Cardiac muscle cell (in vitro differentiated cells and primary cell): ENCODE data around the gene DSCAML1. TPM values are rescaled to one million over a fixed set of nuclear protein-coding genes. Genes with fewer than 3 reads are reported as not detected.

Experiments
- DNase-seq, 2 donors: peaks; one replicate each; pipeline versions ENCODE4 v3.0.0 to v3.0.0-alpha.2; 2010 to 2017; ENCODE audit warnings: low read depth in 1 of 2, low spot score in 1 of 2
- H3K27ac ChIP-seq: fragments of 200-600 bp; sonication (generic); 2 replicates; pipeline ENCODE4 v1.5.1; 2016
- H3K27me3 ChIP-seq: fragments of 200-600 bp; sonication (generic); 2 replicates; pipeline ENCODE4 v1.6.0; 2016; ENCODE audit warnings: control low read depth
- H3K36me3 ChIP-seq: fragments of 200-600 bp; sonication (generic); 2 replicates; pipeline ENCODE4 v1.5.1; 2016; ENCODE audit warnings: control low read depth
- H3K4me1 ChIP-seq: fragments of 200-600 bp; sonication (generic); 2 replicates; pipeline ENCODE4 v1.8.1; 2017; ENCODE audit warnings: low read depth, mild to moderate bottlenecking, mixed run types
- H3K4me3 ChIP-seq: fragments of 200-600 bp; sonication (generic); 2 replicates; pipeline ENCODE4 v1.5.1; 2016; ENCODE audit warnings: mild to moderate bottlenecking
- H3K9me3 ChIP-seq: fragments of 200-600 bp; sonication (generic); 2 replicates; pipeline ENCODE4 v1.5.1; 2017; ENCODE audit warnings: low read depth, mild to moderate bottlenecking, control low read depth
- polyA plus RNA-seq: library from polyadenylated mRNA; unstranded; fragments of >200 nt; fragmentation: Nextera tagmentation; extraction: Ambion mirVana; gene quantifications from 2 replicates; pipeline ENCODE4 v1.2.1, GENCODE V29; 2016
- total RNA-seq: library from RNA; depleted of rRNA; stranded (reverse); fragments of >200 nt; gene quantifications from 2 replicates; pipeline ENCODE4 v1.2.3, GENCODE V29; 2016
- TF ChIP-seq, protein P1 (sequence below): IDR thresholded peaks from 2 replicates; pipeline ENCODE4 v1.5.1; 2012; ENCODE audit warnings: low read depth, mild to moderate bottlenecking, low read length

The DSCAML1 gene
- total and polyA plus RNA-seq, 2 experiments from 2014 or later: 1.8 TPM; not detected in 1

DNA sequence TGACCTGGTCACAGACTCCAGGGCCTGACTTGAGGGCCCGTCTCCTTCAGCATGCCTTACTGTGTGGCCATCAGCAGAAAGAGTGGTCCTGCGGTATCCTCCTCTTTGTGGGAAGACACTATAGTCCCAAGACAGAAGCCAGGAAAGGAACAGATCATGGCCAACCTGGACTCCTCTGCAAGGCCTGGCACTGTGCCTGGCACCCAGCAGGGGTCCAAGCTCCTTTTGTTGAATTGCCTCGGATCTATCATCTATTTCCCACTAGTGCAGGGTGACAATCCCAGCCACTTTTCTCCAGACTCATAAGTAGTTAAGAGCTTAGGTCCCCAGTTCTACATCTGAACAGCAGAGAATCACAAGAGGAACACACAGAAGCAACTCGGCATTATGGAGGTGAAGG, 27.0 kb downstream of the DSCAML1 start:
- H3K36me3 ChIP-seq: no peaks in the 10 kb centered on the region
- no peaks in the 10 kb centered on the region for H3K9me3 ChIP-seq
- DNase-seq: no peak
- H3K4me1 ChIP-seq: no peaks in the 10 kb centered on the region
- H3K27ac ChIP-seq: no peak overlapping the region
- H3K27me3 ChIP-seq: peaks cover 4% of the 10 kb centered on the region
- H3K4me3 ChIP-seq: no peak overlapping the region
- TF ChIP-seq, protein P1, sequence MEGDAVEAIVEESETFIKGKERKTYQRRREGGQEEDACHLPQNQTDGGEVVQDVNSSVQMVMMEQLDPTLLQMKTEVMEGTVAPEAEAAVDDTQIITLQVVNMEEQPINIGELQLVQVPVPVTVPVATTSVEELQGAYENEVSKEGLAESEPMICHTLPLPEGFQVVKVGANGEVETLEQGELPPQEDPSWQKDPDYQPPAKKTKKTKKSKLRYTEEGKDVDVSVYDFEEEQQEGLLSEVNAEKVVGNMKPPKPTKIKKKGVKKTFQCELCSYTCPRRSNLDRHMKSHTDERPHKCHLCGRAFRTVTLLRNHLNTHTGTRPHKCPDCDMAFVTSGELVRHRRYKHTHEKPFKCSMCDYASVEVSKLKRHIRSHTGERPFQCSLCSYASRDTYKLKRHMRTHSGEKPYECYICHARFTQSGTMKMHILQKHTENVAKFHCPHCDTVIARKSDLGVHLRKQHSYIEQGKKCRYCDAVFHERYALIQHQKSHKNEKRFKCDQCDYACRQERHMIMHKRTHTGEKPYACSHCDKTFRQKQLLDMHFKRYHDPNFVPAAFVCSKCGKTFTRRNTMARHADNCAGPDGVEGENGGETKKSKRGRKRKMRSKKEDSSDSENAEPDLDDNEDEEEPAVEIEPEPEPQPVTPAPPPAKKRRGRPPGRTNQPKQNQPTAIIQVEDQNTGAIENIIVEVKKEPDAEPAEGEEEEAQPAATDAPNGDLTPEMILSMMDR: no peak

- Histone ChIP-seq H3K4me3 (no peak overlapping the region), H3K36me3 (no peaks in the 10 kb centered on the region), H3K27ac (no peak overlapping the region), H3K9me3 (no peaks in the 10 kb centered on the region), H3K27me3 (peaks cover 4% of the 10 kb centered on the region), H3K4me1 (no peaks in the 10 kb centered on the region)
- no peak for DNase-seq
- TF ChIP-seq, protein P1: no peak
Measured at GRCh38 chr11:117769533-117769932, 27.5 kb downstream of the DSCAML1 start.

DNA sequence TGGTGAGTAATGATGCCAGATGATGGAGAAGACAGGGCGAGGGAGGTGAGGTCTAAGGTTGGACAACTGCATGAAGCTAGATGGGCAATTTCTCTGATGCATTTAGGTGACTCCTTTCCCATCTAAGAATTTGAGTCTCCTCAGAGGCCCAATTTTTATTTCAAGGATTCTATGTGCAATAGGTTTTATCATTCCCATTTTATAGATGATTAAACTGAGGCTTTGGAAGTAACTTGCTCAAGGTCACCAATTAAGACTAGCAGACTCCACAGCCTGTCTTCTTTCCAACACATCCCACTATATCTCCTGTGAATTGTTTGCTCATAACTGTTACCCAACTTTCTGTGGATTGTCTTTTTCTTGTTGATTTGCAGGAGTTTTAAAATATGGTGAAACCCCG, 28.5 kb downstream of the DSCAML1 start:
- no peak for DNase-seq
- H3K9me3 ChIP-seq: no peaks in the 10 kb centered on the region
- TF ChIP-seq, protein P1: no peak
- H3K4me3 ChIP-seq: no peak overlapping the region
- H3K4me1 ChIP-seq: no peaks in the 10 kb centered on the region
- H3K27ac ChIP-seq: no peak overlapping the region
- H3K36me3 ChIP-seq: no peaks in the 10 kb centered on the region
- peaks cover 4% of the 10 kb centered on the region for H3K27me3 ChIP-seq

- Histone ChIP-seq H3K27me3 (peaks cover 4% of the 10 kb centered on the region), H3K36me3 (no peaks in the 10 kb centered on the region), H3K27ac (no peak overlapping the region), H3K4me1 (no peaks in the 10 kb centered on the region), H3K9me3 (no peaks in the 10 kb centered on the region), H3K4me3 (no peak overlapping the region)
- TF ChIP-seq, protein P1: no peak
- DNase-seq: no peak
Measured at GRCh38 chr11:117767071-117767470, 29.9 kb downstream of the DSCAML1 start.

- TF ChIP-seq, protein P1: no peak
Measured at GRCh38 chr11:117766576-117766975, 30.4 kb downstream of the DSCAML1 start.

DNA sequence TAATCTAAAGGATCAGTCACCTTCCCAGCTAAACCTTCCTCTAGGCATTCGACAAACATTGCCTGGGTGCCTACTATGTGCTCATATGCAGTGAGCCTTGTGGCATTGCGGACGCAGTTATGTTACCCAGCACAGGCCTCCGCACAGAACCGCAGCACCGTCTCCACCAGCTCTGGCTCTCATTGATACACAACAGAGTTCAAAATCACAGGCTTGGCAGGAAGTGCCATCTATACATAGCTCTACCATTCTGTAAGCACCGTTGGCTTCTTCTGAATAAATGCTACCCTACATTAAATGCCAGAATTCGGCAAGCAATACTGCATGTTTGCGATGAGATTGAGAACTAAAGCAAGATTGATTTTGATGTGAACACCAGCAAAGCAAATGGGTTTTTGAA, 31.0 kb downstream of the DSCAML1 start:
- no peak for DNase-seq
- Histone ChIP-seq H3K27ac (no peak overlapping the region), H3K4me3 (no peak overlapping the region), H3K27me3 (peaks cover 4% of the 10 kb centered on the region), H3K36me3 (no peaks in the 10 kb centered on the region), H3K4me1 (no peaks in the 10 kb centered on the region), H3K9me3 (no peaks in the 10 kb centered on the region)
- TF ChIP-seq, protein P1: no peak

More at GRCh38 chr11:117766576-117766975, 30.4 kb downstream of the DSCAML1 start:
- no peak overlapping the region for H3K4me3 ChIP-seq
- no peaks in the 10 kb centered on the region for H3K9me3 ChIP-seq
- peaks cover 4% of the 10 kb centered on the region for H3K27me3 ChIP-seq
- H3K27ac ChIP-seq: no peak overlapping the region
- no peaks in the 10 kb centered on the region for H3K36me3 ChIP-seq
- no peak for DNase-seq
- H3K4me1 ChIP-seq: no peaks in the 10 kb centered on the region
